ENCODE results near the gene IQGAP3.

Gene IQGAP3

DNA sequence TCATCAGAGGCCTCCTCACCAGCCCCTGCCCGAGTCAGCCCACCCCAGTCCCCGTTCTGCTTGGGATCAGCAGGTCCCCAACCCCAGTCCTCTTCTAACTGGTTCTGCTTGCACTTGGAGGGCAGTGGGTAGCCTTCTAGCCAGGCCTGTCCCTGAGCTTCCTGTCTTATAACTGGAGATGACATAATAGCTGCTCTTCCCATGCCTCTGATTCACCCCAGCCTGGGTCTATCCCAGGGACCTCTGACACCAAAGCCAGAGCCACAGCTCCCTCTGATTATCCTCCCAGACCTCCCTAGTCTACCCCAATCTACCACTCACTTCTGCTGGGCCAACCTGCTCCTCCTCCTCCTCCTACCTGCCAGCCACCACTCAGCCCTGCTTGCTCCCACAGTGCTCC is 31.4 kb downstream of the IQGAP3 start:
- DNase-seq (ENCODE audit: low read depth): no peak

DNA sequence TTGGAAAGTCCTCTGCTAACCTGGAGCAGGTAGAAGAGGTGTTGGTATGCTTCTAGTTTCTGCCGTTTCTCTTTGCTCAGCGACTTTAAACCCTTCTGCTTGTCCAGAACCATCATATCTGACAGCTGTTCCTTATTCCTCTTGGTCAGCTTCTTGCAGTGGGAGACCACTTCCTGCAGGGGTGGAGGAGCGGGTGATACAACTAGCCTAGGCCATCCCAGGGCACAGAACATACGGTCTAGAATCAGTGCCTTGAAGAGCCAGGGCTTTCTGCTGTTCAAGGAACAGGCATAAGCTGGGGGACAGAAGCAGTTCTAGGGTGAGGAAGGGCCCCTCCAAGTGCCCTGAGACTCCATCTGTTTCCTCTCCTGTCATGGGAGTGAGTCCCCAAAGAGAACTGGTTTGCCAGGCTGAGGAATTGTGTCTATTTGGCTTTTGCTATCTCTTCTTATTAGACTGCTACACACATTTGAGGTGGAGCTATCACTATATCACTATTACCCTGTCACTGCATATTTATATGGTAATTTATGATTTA is 32.5 kb downstream of the IQGAP3 start:
- DNase-seq (ENCODE audit: low read depth): no peak

DNA sequence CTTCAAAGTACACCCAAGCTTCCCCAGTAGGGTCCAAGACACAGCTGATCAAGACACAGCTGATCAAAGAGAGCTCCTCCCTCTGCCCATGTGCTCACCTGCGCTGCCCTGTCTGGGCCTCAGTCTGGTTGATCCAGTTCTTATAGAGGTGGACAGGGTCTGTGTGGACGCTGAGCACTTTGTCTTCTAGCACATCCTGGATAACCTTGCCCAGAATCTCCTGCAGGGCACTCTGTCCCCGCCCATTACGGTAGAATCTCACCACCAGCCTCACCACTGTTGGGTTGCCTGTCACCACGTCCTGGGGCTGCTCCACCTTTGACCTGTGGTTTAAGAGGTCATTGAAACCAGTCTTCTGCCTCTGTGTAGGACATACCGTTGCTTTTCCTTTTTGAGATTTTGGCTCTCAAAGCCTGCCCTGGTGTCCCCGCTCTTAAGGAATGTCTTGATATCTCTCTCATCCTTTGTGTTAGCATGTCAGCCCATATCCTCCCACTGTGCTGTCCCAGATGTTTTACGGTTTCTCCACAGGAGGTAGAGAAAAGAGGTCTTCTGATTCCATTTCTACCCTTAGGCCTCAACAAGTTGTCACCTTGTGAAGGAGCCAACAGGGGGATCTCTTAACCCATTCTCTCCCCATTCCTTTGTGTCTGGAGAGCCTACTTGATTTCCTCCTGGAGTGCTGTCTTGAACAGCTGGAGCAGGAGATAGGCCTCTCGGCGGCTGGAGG is 33.5 kb downstream of the IQGAP3 start:
- no peak for DNase-seq (ENCODE audit: low read depth)

DNA sequence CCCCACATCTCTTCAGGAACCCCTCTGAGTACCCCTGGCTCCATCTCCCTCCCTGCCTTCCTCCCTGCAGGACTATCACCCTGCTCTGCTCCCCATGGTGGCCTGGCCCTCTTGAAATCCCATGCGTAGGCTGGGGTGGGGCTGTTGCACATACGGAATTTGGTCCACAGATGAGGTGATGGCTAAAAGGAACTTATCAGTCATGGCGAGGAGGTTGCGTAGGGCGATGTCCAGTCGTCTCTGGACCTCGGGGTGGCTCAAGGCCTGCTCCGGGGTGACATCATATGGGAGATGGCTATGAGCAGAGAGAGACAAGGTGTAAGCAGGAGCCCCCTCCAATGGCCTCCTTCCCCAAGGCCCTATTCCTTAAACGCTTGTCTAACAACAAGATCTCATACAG is 35.3 kb downstream of the IQGAP3 start:
- DNase-seq (ENCODE audit: low read depth): no peak

DNA sequence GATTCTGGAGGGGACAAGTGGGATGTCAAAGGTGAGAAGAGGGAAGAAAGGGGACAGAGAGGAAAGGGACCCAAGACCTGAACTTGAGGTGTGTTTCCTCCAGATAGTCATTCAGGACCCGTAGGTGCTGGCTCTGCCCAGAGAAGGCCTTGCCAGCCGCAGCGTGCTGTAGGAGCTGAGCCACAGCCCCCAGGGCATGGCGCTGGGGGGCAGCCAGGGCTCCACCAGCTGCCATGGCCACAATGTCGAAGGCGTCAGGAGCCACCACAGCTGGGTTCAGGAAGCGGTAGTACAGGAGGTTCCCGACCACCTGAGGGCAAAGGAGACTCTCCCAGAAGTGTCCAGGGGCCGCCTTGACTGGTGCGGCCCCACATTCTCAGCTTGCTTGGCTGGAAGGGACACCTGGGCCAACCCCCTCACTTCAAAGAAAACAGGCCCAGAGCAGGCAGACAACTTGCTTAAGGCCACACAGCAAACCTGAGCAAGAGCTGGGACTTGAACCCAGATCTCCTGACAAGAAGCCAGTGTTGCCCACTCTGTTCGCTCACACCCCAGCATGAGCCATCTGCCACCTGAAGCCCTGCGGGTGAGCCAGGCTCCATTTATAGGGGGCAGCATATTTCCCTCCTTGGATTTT is 37.8 kb downstream of the IQGAP3 start:
- no peak for DNase-seq (ENCODE audit: low read depth)

DNA sequence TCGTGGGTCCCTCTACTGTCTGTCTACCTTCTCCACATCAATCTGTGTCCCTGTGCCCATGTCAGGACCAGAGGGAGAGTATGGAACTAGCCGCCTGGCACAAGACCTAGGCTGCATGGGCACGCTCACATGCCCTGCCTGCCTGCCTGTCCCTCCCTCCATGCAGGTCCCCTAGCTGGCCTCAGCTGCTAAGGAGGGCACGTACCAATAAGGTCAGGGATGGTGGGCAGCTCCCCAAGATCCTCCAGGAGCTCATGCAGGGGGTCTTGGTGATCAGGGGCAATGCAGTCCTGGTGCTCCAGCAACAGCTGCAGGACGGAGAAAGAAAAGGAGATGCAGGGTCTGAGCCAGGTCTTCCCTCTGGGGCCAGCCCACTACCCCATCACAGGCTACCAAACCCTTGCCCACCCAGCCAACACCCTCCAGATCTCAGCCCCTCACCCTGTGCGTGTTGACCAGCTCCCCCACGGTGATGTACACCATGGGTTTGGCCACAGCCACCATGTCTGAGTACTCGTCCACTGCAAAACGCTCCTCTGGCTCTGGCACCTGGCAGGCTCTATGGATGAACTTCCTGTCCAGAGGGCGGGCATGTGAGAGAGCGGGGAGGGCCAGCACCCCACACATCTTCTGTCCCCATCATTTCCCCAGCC is 38.7 kb downstream of the IQGAP3 start:
- DNase-seq (ENCODE audit: low read depth): no peak

DNA sequence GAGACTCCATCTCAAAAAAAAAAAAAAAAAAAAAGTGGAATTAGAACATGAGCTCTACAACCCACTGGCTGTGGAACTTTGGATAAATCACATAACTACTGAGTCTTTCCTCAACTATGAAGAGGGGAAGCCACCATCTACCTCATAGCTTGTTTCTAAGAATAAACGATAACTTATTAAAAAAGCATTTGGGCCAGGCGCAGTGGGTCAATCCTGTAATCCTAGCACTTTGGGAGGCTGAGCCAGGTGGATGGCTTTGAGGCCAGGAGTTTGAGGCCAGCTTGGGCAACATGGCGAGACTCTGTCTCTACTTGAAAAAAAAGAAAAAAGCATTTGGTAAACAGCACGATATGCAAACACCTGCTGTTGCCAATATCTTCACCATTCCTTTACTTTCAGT is 40.0 kb downstream of the IQGAP3 start:
- no peak for DNase-seq (ENCODE audit: low read depth)

DNA sequence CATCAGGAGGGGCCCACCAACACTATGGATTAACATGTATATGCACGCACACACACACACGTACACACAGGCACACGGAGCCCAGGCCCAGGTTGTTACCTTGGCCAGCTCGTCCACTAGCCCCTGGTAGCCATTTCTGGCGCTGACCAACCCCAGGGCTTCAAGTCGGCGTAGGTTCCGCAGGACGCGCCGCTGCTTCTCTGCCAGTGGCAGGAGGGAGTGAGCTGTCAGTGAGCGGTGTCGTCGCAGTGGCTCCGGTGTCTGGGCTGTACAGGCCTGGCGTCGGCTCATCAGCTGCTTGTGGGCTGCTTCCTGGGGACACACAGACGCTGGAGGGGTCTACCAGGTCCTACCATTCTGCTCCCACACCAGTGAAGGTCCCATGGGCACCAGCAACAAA is 42.4 kb downstream of the IQGAP3 start:
- no peak for DNase-seq (ENCODE audit: low read depth)

DNA sequence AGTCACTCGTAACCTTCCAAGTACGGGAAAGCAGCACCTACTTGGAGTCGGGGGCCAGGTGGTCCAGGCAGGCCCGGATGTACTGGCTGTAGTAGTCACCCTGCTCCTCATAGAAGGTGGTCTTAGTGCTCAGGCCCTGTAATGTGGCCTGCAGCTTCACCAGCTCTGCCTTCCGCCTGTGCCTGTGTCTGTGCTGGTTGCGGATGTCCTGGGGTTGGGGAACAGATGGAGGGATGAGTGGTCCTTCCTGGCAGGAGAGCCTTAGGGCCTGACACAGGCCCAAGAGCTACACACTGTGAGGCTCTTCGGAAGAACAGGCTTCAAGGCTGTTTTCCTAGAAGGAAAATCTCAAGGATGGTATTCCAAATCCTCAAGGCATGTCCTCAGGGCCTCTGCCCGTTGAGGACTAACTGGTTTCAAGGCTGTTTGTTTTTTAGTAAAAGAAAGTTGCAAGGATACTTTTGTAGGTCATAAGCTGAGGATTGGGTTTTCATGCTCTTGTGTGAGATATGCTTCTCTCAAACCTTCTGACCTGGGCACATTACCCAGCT is 43.4 kb downstream of the IQGAP3 start:
- DNase-seq (ENCODE audit: low read depth): no peak

DNA sequence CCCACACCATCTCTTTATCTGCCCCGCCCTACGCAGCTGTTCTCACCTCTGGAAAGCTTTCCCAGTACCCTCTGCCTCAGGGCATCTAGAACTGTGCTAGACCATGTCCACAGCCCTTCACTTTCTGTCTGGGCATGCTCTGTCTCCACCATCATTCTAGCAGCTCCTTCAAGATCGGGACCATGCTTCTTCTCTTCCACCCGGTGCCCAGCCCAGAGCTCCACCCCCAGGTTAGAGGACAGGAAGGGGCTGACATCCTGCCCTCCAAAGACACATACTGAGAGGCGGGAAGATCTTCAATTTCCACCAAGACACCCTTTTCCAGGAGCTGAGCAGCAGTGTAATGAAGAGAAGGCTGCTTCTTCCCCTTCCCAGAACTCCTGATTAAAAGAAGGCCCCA is 44.1 kb downstream of the IQGAP3 start:
- DNase-seq (ENCODE audit: low read depth): no peak

DNA sequence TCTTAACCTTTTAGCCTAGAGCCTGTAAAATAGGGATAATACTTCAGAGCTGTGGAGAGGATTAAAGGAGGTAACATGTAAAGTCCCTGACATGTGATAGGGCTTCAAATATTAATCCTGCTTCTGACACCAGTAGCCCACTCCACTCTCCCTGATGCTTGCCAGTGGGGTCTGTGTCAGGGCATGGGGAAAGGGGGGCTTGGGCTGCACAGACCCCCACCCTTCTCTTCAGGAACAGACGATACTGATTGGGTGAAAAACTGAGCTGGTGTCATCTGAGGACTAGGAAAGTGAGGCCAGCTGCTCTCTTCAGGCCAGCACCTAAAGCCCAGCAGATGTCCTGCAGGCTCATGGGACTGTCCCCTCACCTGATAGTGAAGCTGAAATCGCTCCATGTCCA is 44.8 kb downstream of the IQGAP3 start:
- no peak for DNase-seq (ENCODE audit: low read depth)

DNA sequence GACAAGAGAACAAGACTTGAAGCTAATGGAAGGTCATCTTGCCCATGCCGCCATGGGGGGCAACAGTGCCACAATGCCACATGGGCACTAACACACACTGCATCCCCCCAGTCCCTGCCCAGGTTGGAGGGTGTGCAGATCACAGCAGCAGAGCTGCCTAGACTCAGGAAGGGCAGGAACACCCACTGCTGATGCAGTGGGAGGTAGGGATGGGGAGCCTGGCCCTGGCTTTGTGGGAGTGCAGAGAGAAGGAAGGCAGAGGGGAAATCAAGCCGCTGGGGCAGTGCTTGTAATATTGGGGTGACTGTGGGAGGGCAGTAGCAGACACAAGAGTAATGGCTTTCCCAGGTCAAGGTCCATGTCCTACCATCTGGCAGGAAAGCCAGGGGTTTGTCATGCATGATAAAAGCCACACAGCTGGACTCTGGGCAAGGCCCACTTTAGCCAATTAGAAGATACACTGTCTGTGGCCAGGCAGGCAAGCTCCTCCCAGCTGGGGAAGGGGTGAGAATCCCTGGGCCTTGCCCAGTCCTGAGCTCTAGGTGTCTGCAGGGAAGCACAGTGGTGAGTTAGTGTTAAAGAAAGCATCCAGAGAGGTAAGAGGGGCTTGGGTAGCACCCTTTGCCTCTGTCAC is 46.4 kb downstream of the IQGAP3 start:
- no peak for DNase-seq (ENCODE audit: low read depth)

DNA sequence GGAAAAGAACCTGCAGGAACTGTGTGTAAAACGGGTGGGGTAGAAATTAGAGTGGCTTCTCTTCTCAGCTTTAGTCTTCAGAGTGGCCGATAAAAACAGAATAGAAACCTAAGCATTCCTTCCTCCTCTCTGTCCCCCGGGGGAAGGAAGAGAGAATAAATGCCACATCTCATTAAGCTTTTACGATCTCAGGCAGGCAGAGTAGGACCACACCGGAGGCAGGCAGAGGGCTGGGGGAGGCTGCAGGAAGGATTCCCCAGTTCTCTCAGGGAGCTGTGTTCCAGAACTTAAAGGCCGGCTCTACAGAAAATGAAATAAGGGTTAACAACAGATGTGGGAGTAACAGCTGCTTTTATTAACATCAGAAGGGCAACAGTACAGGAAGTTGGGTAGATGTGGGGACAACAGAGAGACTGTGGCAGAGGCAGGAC is 47.3 kb downstream of the IQGAP3 start:
- DNase-seq (ENCODE audit: low read depth): no peak

DNA sequence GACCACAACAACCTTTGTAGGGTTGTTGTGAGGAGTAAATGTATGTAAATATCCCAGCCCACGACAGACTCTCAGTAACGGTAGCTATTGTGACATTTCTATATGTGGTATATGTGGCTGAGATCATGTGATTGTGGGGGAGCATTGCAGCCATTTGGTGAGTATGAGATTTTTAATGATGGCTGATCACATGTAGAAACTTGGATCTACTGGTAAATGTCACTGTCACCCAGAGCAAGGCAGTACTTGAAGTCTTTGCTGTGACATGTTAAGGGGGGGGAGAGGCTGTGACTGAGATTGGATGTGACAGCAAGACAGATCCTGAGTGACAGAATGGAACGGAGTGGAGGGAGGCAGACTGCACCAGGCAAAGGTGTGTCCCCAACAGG is 47.9 kb downstream of the IQGAP3 start:
- no peak for DNase-seq (ENCODE audit: low read depth)

DNA sequence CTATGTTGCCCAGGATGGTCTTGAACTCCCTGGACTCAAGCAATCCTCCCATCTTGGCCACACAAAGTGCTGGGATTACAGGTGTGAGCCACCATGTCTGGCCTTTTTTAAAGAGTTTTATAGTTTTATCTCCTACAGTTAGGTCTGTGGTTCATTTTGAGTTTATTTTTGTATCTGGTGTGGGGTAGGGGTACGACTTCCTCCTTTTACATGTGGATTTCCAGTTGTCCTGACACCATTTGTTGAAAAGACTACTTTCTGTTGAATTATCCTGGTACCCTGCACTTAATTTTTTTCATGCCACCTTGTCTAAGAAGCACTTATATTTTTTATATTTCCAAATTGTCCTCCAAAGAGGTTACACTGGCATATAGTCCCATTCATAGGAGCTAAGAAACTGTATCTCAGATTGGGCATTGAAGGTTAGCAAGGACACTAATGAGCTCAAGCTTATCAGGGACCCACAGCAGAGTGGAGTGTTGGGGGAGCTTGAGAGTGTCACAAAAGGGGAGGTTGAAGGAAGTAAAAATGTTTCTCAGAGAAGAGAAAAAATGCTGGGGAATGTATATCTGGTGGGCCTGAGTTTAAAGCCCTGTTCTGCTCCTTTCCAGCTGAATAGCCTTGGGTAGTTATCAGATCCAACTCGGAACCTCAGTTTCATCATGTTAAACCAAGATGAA is 48.4 kb downstream of the IQGAP3 start:
- no peak for DNase-seq (ENCODE audit: low read depth)

DNA sequence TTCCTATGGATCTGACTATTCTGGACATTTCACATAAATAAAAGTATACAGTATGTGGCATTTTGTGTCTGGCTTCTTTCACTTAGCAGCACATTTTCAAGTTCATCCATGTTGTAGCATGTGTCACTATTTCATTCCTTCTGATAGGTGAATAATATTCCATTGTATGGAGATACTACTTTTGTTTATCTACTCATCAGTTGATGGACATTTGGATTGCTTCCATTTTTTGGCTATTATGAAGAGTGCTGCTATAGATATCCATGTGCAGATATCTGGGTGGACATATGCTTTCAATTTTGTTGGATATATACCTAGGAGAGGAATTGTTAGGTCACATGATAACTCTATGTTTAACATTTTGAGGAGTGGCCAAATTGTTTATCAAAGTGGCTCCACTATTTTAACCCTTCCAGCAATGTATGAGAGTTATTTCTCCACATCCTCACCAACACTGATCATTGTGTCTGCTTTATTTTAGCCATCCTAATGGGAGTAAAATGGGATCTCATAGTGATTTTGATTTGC is 49.9 kb downstream of the IQGAP3 start:
- DNase-seq (ENCODE audit: low read depth): no peak

DNA sequence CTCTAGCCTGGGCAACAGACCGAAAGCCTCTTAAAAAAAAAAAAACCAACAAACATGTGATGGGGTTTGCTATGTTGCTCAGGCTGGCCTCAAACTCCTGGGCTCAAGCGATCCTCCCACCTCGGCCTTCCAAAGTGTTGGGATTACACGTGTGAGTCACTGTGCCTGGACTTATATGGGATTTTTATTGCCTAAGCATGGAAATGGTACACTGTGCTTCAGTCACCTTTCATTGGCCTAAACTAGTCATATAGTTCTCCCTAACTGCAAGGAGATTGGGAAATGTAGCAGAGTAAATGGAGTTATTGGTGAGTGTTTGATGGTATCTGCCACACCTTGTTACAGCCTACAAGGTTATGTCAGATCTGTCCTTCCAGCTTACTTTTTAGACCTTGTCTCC is 54.6 kb downstream of the IQGAP3 start:
- DNase-seq (ENCODE audit: low read depth): no peak

DNA sequence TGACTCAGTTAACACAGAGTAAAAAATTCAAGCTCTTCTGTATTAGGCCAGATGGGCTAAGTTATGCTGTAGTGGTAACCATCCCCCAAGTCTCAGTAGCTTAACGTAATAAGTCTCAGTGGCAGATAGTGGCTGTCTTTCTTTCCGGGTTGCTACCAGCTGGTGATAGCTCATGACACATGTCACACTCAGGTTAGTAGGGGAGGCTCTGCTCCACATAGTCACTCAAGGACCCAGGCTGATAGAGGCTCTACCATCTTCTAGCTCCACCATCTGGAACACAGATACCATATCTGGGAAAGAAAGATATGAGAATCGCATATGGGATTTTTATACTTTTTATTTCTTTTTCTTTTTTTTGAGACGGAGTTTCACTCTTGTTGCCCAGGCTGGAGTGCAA is 55.5 kb downstream of the IQGAP3 start:
- no peak for DNase-seq (ENCODE audit: low read depth)

DNA sequence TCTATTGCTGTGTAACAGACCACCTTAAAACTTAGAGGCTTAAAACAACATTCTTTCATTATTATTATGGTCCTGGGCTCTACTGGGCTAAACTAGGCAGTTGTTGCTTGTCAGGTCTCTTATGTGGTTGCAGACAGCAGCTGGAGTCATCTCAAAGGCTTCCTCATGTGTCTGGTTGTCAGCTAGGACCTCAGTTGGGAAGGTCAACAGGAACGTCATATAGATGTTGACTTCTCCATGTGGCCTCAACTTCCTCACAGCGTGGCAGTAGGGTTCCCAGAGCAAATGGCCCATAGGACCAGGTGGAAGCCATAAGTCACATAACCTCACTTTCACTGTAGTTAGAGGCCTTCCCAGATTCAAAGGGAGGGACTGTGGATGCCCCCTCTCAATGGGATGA is 56.4 kb downstream of the IQGAP3 start:
- no peak for DNase-seq (ENCODE audit: low read depth)

DNA sequence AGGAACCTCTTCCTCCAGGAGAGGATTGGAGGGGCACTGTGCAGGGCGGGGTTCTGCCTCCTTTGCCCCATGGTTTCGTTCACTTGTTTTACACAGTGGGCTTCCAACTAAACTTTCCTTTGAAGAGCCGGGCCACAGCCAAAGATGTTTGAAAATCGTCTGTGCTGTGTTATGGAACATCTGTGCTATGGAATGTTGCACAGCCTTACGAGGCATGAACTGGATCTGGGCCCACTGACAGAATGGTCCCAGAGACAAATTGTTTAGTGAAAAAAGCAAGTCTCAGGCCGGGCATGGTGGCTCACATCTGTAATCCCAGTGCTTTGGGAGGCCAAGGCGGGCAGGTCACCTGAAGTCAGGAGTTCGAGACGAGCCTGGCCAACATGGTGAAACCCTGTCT is 59.2 kb downstream of the IQGAP3 start:
- DNase-seq (ENCODE audit: low read depth): no peak

DNA sequence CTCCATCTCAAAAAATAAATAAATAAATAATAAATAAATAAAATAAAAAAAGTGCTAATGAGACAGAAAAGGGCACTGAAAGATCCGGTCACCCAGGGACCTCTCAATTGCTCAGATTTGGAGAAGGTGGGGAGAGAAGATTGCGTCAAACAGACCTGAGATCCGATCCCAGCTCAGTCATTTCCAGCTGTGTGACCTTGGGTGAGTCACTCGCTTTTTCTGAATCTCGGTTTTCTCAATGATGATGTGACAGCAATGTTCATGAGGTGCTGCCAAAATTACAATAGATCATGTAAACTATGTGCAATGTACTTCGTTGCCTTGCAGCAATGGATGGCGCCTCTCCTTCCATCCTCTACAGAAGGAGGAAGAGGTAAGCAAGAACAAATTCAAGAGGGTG is 60.7 kb downstream of the IQGAP3 start:
- no peak for DNase-seq (ENCODE audit: low read depth)

DNA sequence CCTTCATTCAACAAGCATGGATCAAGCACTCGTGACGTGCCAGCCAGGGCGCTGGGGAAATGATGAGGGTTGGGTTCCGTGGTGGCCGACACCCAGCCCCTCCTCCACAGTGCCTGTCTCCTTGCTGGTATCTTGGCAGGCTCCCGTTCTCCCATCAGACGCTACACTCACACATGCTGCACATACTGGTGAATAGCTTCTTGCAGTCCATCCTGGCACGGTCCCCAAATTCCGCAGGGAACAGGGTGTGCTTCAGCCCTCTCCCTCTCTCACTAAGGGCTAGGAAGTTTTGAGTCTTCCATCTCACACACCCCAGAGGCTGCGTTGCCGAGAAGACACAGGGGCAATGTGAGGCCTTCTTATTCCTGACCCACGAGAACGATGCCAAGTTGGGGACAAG is 61.7 kb downstream of the IQGAP3 start:
- DNase-seq (ENCODE audit: low read depth): no peak

Data from activated T-helper 1 cell treated with Interleukin-2 at 50 U/mL for 16 hours (primary cell).